GM21528 (cell line): ENCODE results near the gene GUCY1A1.

Source experiments
- ATAC-seq: cut with Tn5 transposase; IDR thresholded peaks from one replicate; pipeline ENCODE4 v1.9.1; 2021; ENCODE audit warnings: mild to moderate bottlenecking, moderate library complexity; ENCODE audit not compliant: unreplicated experiment, low FRiP score

Gene GUCY1A1

GRCh38 chr4:155657985-155658680 lies 8.5 kb upstream of the GUCY1A1 start:
- no peak for ATAC-seq

- no peak for ATAC-seq
Observed at GRCh38 chr4:155658681-155659064, 8.0 kb upstream of the GUCY1A1 start.

- ATAC-seq: no peak
Observed at GRCh38 chr4:155659176-155659575, 7.5 kb upstream of the GUCY1A1 start.

DNA sequence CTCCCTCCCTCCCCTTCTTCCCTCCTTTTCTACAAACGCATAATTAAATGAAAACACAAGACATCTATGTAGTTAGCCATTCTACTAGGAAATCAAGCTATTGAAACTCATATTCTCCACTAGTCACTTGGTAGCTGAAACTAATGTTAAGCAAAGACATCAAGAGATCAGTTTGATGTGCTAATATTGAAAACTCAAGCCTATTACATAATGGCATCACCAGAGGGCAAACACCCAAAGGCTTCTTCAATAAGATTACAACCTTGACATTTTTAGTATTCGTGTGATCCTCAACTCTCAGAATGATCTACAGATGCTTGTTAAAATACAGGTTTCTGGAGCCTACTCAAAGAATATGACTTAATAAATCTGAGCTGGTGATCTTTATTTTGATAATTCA lies 6.2 kb upstream of the GUCY1A1 start:
- no peak for ATAC-seq

- no peak for ATAC-seq
Observed at GRCh38 chr4:155665054-155665453, 1.6 kb upstream of the GUCY1A1 start.

- peak; percentile 72 for ATAC-seq
Observed at GRCh38 chr4:155667222-155667567, 547 bp downstream of the GUCY1A1 start.

- peak; percentile 64 for ATAC-seq
Observed at GRCh38 chr4:155667568-155668511, 1.2 kb downstream of the GUCY1A1 start.

DNA sequence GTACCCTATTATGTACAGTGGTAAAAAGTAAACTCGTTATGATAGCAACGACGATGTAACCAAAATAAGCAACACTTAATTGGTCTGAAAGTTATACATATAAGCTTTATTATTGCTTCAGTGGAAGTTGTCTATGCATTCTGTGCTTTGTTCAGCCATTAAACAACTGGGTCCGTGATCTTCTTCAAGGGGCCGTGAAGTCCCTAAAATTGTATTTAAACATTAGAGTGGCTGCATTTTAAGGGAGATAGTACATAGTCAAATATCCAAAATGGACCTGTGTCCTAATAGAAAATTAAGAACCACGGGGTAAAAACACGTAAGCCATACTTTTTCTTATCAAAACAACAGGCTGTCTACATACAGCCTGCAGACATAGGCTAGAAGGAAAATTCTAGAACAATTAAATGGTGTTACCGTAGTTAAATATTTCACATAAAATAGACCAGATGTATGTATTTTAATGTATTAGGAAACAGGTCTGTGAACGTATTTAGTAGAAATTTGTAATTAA lies 2.1 kb downstream of the GUCY1A1 start:
- no peak for ATAC-seq

- no peak for ATAC-seq
Observed at GRCh38 chr4:155672342-155672741, 5.7 kb downstream of the GUCY1A1 start.

- no peak for ATAC-seq
Observed at GRCh38 chr4:155673453-155673979, 6.9 kb downstream of the GUCY1A1 start.

GRCh38 chr4:155674669-155675071 lies 8.0 kb downstream of the GUCY1A1 start:
- ATAC-seq: no peak

DNA sequence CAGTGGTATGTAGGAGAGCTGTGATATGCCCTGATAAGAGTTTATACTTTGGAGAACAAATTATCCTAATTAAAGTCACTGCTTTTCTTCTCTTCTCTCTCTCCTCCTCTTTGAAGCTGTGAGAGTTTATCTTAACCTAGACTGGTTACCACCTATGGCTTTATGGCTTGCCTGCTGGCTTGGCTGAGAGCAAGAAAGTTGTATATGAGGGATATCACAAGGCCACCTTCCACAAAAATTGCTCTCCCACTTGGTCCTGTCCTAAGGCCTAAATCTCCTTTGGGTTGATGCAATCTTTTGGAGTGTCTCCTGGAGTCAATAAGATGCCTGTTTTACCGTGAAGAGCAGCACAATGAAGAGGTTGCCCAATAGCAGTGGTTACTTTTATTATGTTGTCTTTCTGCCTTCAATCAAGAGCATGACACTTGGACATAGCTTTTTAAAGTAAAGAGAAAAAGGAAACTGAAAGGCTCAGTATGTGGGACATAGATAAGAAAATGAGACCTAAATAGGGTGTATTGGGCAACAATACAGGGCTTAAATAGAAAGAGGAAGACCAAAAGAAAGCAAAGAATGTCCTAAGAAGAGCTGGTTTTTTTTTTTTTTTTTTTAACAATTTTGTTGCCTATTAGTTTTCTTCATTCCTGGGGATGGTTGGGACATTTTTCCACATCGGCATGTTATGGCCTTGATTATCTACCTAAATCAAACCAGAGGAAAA lies 9.2 kb downstream of the GUCY1A1 start:
- ATAC-seq: peak; percentile 92

DNA sequence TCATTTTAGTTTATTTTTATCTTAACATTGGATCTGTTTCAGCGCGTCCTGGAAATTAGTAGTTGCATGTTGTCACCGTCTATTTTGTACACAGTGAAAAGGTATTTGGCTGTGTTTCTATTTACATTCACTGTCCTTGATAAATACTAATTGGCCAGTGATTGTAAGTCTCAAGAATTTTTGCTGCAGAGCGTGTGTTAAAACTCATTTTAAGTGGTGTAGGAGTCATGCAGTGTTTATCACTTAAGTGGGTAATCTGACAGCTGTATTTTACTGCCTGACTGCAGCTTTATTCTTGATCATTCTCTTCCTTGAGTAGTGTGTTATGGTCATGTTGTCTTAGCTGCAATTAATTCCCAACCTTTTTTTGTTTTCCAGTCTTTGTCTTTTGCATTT lies 9.8 kb downstream of the GUCY1A1 start:
- ATAC-seq: peak; percentile 32

GRCh38 chr4:155678011-155678410 lies 11.4 kb downstream of the GUCY1A1 start:
- ATAC-seq: no peak

DNA sequence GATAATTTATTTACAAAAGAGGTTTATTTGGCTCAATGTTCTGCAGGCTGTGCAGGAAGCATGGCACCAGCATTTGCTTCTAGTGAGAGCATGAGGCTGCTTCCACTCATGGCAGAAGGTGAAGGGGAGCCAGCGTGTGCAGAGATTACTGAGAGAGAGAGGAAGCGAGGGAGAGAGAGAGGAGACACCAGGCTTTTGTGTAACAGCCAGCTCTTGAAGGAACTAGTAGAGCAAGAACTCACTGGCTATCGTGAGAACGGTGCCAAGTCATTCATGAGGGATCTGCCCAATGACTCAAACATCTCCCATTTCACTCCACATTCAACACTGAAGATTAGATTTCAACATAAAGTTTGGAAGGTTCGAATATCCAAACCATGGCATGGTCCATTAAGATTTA lies 12.7 kb downstream of the GUCY1A1 start:
- no peak for ATAC-seq

- no peak for ATAC-seq
Observed at GRCh38 chr4:155681886-155682285, 15.2 kb downstream of the GUCY1A1 start.

DNA sequence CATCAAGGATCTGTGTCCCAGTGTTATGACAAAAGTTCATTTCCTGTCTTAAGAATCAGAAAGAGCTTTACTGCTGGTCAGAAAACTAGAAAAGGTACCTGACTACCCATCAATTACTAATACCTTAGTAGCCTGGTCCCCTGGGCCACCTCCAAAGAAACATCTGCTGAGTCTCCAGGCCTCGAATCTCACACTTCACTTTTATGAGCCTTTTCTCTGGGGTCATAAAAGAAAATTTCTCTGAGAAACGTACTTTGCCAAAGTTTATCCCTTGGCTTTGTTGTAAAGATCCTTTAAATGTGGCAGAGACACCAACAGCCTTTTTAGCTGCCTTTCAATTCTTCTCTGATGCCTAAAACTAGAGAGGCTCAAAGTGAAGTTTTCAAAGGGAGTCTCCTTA lies 17.8 kb downstream of the GUCY1A1 start:
- ATAC-seq: no peak

- ATAC-seq: no peak
Observed at GRCh38 chr4:155684892-155685541, 18.4 kb downstream of the GUCY1A1 start.

DNA sequence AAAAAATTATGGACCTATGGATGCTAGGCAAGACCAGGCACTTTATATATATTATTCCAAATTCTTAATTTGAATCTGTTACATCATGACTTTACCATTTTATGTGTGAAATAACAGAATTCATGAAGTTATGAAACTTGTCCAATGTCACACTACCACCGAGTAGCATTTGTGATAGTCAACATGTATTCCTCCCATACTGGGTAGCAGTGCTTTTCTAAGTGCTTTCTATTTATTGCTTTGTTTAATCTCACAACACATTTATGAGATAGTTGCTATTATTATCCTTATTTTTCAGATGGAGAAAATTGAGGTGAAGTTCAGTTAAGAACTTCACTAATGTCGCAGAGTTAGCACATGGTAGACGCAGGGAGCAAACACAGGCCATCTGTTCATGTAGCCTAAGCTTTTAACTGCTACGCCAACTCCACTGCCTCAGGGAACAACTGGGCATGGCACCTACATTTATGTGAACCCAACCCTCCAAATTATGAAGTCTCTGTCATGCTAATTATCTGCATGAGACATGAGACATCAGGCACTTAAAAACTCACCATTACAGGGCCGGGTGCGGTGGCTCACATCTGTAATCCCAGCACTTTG lies 20.8 kb downstream of the GUCY1A1 start:
- no peak for ATAC-seq

GRCh38 chr4:155688211-155688610 lies 21.6 kb downstream of the GUCY1A1 start:
- no peak for ATAC-seq
